ENCODE results near the gene PSMB1.
"Not testable (repeated sequence)": the region's sequence is repeated elsewhere in the genome, so short reads cannot be mapped to it uniquely, and the experiment has no call there.

PSMB1 gene

GRCh38 chr6:170504479-170504878, 48.6 kb downstream of the PSMB1 start:
- no peak for DNase-seq (ENCODE audit: low read depth in 1 of 2, low spot score in 1 of 2)
- TF ChIP-seq REST (IDR thresholded peaks at IDR 0.05; ENCODE audit: insufficient replicate concordance, low read depth) (no peak), SPI1 (IDR thresholded peaks at IDR 0.05; ENCODE audit: borderline replicate concordance, low read depth) (no peak), POLR2AphosphoS5 (IDR thresholded peaks at IDR 0.05; ENCODE audit: low read depth) (no peak), CTCF (IDR thresholded peaks at IDR 0.05; ENCODE audit: insufficient read depth, low read length) (no peak), GABPA (IDR thresholded peaks at IDR 0.05; ENCODE audit: low read depth) (no peak)
- no peaks in the 10 kb centered on the region for H3K27me3 ChIP-seq (ENCODE audit: insufficient read depth, poor library complexity, severe bottlenecking)
- no peak overlapping the region for H3K4me3 ChIP-seq (replicated peaks; ENCODE audit: insufficient read depth, low read length)
- H3K27ac ChIP-seq (replicated peaks), result no peak overlapping the region

GRCh38 chr6:170503414-170503761, 49.7 kb downstream of the PSMB1 start:
- H3K27ac ChIP-seq (replicated peaks), result no peak overlapping the region
- no peak overlapping the region for H3K4me3 ChIP-seq (replicated peaks; ENCODE audit: insufficient read depth, low read length)
- no peaks in the 10 kb centered on the region for H3K27me3 ChIP-seq (ENCODE audit: insufficient read depth, poor library complexity, severe bottlenecking)
- TF ChIP-seq CTCF (IDR thresholded peaks at IDR 0.05; ENCODE audit: insufficient read depth, low read length), result no peak
- TF ChIP-seq POLR2AphosphoS5 (IDR thresholded peaks at IDR 0.05; ENCODE audit: low read depth), result no peak
- TF ChIP-seq GABPA (IDR thresholded peaks at IDR 0.05; ENCODE audit: low read depth), result no peak
- no peak for TF ChIP-seq SPI1 (IDR thresholded peaks at IDR 0.05; ENCODE audit: borderline replicate concordance, low read depth)
- no peak for TF ChIP-seq REST (IDR thresholded peaks at IDR 0.05; ENCODE audit: insufficient replicate concordance, low read depth)
- DNase-seq (ENCODE audit: low read depth in 1 of 2, low spot score in 1 of 2), result no peak

- not testable (repeated sequence) for H3K4me3 ChIP-seq (replicated peaks; ENCODE audit: insufficient read depth, low read length); DNase-seq (ENCODE audit: low read depth in 1 of 2, low spot score in 1 of 2); H3K27me3 ChIP-seq (ENCODE audit: insufficient read depth, poor library complexity, severe bottlenecking); H3K27ac ChIP-seq (replicated peaks)
Observed at GRCh38 chr6:170502733-170503413, 50.2 kb downstream of the PSMB1 start.

GRCh38 chr6:170502268-170502667, 50.8 kb downstream of the PSMB1 start:
- not testable (repeated sequence) for H3K27ac ChIP-seq (replicated peaks); DNase-seq (ENCODE audit: low read depth in 1 of 2, low spot score in 1 of 2); H3K27me3 ChIP-seq (ENCODE audit: insufficient read depth, poor library complexity, severe bottlenecking); H3K4me3 ChIP-seq (replicated peaks; ENCODE audit: insufficient read depth, low read length)

GRCh38 chr6:170500955-170501590, 52.0 kb downstream of the PSMB1 start:
- TF ChIP-seq SPI1 (IDR thresholded peaks at IDR 0.05; ENCODE audit: borderline replicate concordance, low read depth) (no peak), CTCF (IDR thresholded peaks at IDR 0.05; ENCODE audit: insufficient read depth, low read length) (no peak), REST (IDR thresholded peaks at IDR 0.05; ENCODE audit: insufficient replicate concordance, low read depth) (no peak)
- Histone ChIP-seq H3K27ac (replicated peaks) (no peak overlapping the region), H3K27me3 (ENCODE audit: insufficient read depth, poor library complexity, severe bottlenecking) (no peaks in the 10 kb centered on the region), H3K4me3 (replicated peaks; ENCODE audit: insufficient read depth, low read length) (no peak overlapping the region)
- no peak for DNase-seq (ENCODE audit: low read depth in 1 of 2, low spot score in 1 of 2)
